HepG2 (cell line): ENCODE measurements around the gene TCF7L2. TPM values are rescaled to one million over a fixed set of nuclear protein-coding genes. Genes with fewer than 3 reads are reported as not detected.

Experiments
- ATAC-seq: fragments of 200-7000 bp; cut with Tn5 transposase; 3 replicates; pipeline ENCODE4 v1.9.1; 2020; ENCODE audit warnings: mild to moderate bottlenecking, moderate library complexity
- BruUV-seq: library from RNA; stranded (reverse); fragments of 400-500 nt; replicated peaks from 2 replicates; lab custom pipeline; 2021; lab: Mats Ljungman, UMichigan
- CTCF ChIA-PET: fragments of 300-600 bp; formaldehyde crosslinking; extraction: SDS; loops from one replicate; lab custom pipeline; 2021; ENCODE audit warnings: low total read pairs, inconsistent platforms, low intra/inter-chr PET ratio; lab: Yijun Ruan, JAX
- POLR2A ChIA-PET: fragments of 350-600 bp; sonication (Branson Sonifier 250); formaldehyde crosslinking; loops from one replicate; lab custom pipeline; 2020; ENCODE audit warnings: antibody characterized with exemption, inconsistent platforms; lab: Yijun Ruan, JAX
- DNase-seq: peaks from one replicate; pipeline ENCODE4 v3.0.0-alpha.2; 2015; ENCODE audit warnings: low spot score
- FAIRE-seq: peaks from 3 replicates; lab custom pipeline; 2011; peaks lifted over from hg19 to GRCh38; lab: Jason Lieb, UNC
- H2AFZ ChIP-seq: one replicate; pipeline ENCODE4 v1.6.1; 2011; ENCODE audit warnings: low read length, inconsistent platforms
- H3K27ac ChIP-seq: fragments of 300-600 bp; 3 replicates; pipeline ENCODE4 v1.8.0; 2011; ENCODE audit warnings: mixed run types, mild to moderate bottlenecking, mixed read lengths, low read length, inconsistent platforms; ENCODE audit not compliant: insufficient read depth; ENCODE audit errors: extremely low read length
- H3K27me3 ChIP-seq, 2 experiments: fragments of 200-600 bp in 1 of 2; 2 replicates in 1 of 2; 3 replicates in 1 of 2; pipeline versions ENCODE4 v1.6.0 to v1.8.0; 2011; ENCODE audit warnings: low read length in 2 of 2, mild to moderate bottlenecking in 2 of 2, moderate library complexity in 2 of 2, inconsistent platforms in 1 of 2; ENCODE audit not compliant: insufficient read depth in 2 of 2, control insufficient read depth in 1 of 2
- H3K36me3 ChIP-seq, 2 experiments: fragments of 200-600 bp in 1 of 2; replicated peaks in 1 of 2; 2 replicates in 1 of 2; 3 replicates in 1 of 2; pipeline versions ENCODE4 v1.5.1 to v1.8.0; 2011; ENCODE audit warnings: low read length in 2 of 2, inconsistent platforms in 1 of 2; ENCODE audit not compliant: insufficient read depth in 2 of 2, control insufficient read depth in 1 of 2
- H3K4me1 ChIP-seq: 2 replicates; pipeline ENCODE4 v1.5.1; 2012; ENCODE audit warnings: low read length, inconsistent platforms; ENCODE audit not compliant: insufficient read depth
- H3K4me2 ChIP-seq: 2 replicates; pipeline ENCODE4 v1.6.0; 2011; ENCODE audit warnings: low read depth, low read length, inconsistent platforms
- H3K4me3 ChIP-seq, 3 experiments: fragments of 200-600 bp in 1 of 3; sonication (generic), shearing (Covaris generic) in 1 of 3; replicated peaks in 1 of 3; 2 replicates each; pipeline ENCODE4 v1.5.1; 2011 to 2016; ENCODE audit warnings: low read length in 3 of 3, inconsistent platforms in 2 of 3, low read depth in 2 of 3, mild to moderate bottlenecking in 2 of 3, control low read depth in 1 of 3, mixed read lengths in 1 of 3; ENCODE audit not compliant: insufficient read depth in 1 of 3
- H3K79me2 ChIP-seq: one replicate; pipeline ENCODE4 v1.6.1; 2011; ENCODE audit warnings: low read length, inconsistent platforms; ENCODE audit not compliant: insufficient read depth
- H3K9ac ChIP-seq: 2 replicates; pipeline ENCODE4 v1.6.0; 2011; ENCODE audit warnings: mild to moderate bottlenecking, low read depth, low read length, inconsistent platforms; ENCODE audit not compliant: insufficient read depth
- H3K9me3 ChIP-seq: 2 replicates; pipeline ENCODE4 v1.5.1; 2012; ENCODE audit warnings: mild to moderate bottlenecking, low read length
- H4K20me1 ChIP-seq: 2 replicates; pipeline ENCODE4 v1.6.0; 2011; ENCODE audit warnings: inconsistent platforms, mild to moderate bottlenecking, low read length, moderate library complexity; ENCODE audit not compliant: insufficient read depth
- HNRNPUL1 ChIP-seq: fragments of 200-400 bp; formaldehyde crosslinking; IDR thresholded peaks from 2 replicates; pipeline ENCODE4 v1.6.1; 2017; ENCODE audit warnings: low read depth, mild to moderate bottlenecking, low read length, moderate library complexity
- KLF16 ChIP-seq, 2 experiments: sonication (generic) in 1 of 2; formaldehyde crosslinking in 1 of 2; IDR thresholded peaks; 2 replicates each; pipeline versions ENCODE4 v1.6.1 to v1.8.0; 2016 to 2023; ENCODE audit warnings: missing genetic modification reagents in 2 of 2, missing compliant biosample characterization in 1 of 2
- NR2F6 ChIP-seq, 2 experiments: IDR thresholded peaks; 2 replicates each; pipeline ENCODE4 v1.6.1; 2016; ENCODE audit warnings: antibody characterized with exemption in 1 of 2, mild to moderate bottlenecking in 1 of 2
- PBX2 ChIP-seq: IDR thresholded peaks from 2 replicates; pipeline ENCODE4 v1.6.1; 2016; ENCODE audit warnings: control low read depth
- PHF20 ChIP-seq: sonication (generic); formaldehyde crosslinking; IDR thresholded peaks from 2 replicates; pipeline ENCODE4 v1.5.0; 2020; ENCODE audit warnings: mild to moderate bottlenecking, missing genetic modification reagents
- TCF12 ChIP-seq, 2 experiments: fragments of 450-650 bp in 1 of 2; sonication (generic) in 1 of 2; formaldehyde crosslinking in 1 of 2; IDR thresholded peaks; 2 replicates each; pipeline versions ENCODE4 v1.6.1 to v1.8.0; 2017 to 2022; ENCODE audit warnings: antibody characterized with exemption in 1 of 2, mild to moderate bottlenecking in 1 of 2, missing genetic modification reagents in 1 of 2, moderate library complexity in 1 of 2
- ZNF510 ChIP-seq: sonication (generic); formaldehyde crosslinking; IDR thresholded peaks from 2 replicates; pipeline ENCODE4 v1.4.0; 2020; ENCODE audit warnings: low read depth, mild to moderate bottlenecking, missing genetic modification reagents
- ZNF558 ChIP-seq: sonication (generic); formaldehyde crosslinking; IDR thresholded peaks from 2 replicates; pipeline ENCODE4 v1.9.0; 2022; ENCODE audit warnings: mild to moderate bottlenecking, missing genetic modification reagents, borderline replicate concordance
- ZNF639 ChIP-seq: conservative IDR thresholded peaks from 2 replicates; pipeline ENCODE4 v1.6.1; 2018; ENCODE audit warnings: missing genetic modification reagents
- ZNF720 ChIP-seq: sonication (generic); formaldehyde crosslinking; IDR thresholded peaks from 2 replicates; pipeline ENCODE4 v1.4.0; 2020; ENCODE audit warnings: missing genetic modification reagents
- WGBS: methylation state at CpG from one replicate; pipeline ENCODE4 v1.1.6; 2017; ENCODE audit warnings: low lambda C conversion rate; 5-methylcytosine and 5-hydroxymethylcytosine counted together
- in situ Hi-C: cut with HindIII; loops from 2 replicates; pipeline ENCODE4 v1.10.0; 2017; ENCODE audit warnings: low pct_unique_long_range_greater_than_20kb; ENCODE audit not compliant: extremely low pct_ligation_motif_present
- intact Hi-C: fragments of 100-400 bp; cut with micrococcal nuclease; formaldehyde crosslinking; loops from one replicate; pipeline ENCODE4 v1.10.0; 2022; ENCODE audit not compliant: unreplicated experiment
- polyA plus RNA-seq, 8 experiments: library from polyadenylated mRNA; depleted of rRNA in 3 of 8; stranded (reverse) in 7 of 8; unstranded in 1 of 8; fragments of >200 nt; fragmentation: Illumina TruSeq in 4 of 8; extraction: Trizol in 4 of 8; gene quantifications; 2 replicates each; pipeline versions ENCODE4 v1.2.1 to v1.2.3, GENCODE V29; 2011 to 2016; ENCODE audit warnings: low read depth in 4 of 8, missing spikeins in 1 of 8, mixed read lengths in 1 of 8; ENCODE audit not compliant: insufficient read depth in 1 of 8
- total RNA-seq, 5 experiments: library from RNA; depleted of rRNA; stranded (reverse); fragments of >200 nt; fragmentation: Illumina TruSeq; extraction: Trizol; gene quantifications; 2 replicates each; pipeline ENCODE4 v1.2.3, GENCODE V29; 2016; ENCODE audit warnings: low read depth in 1 of 5
- TF ChIP-seq, protein P1 (sequence below): sonication (generic); formaldehyde crosslinking; IDR thresholded peaks from 2 replicates; pipeline ENCODE4 v1.5.0; 2020; ENCODE audit warnings: mild to moderate bottlenecking, missing genetic modification reagents

TCF7L2 gene
- total and polyA plus RNA-seq, 2 of the 13 experiments (the other 11 are each of a cell fraction or from before 2014, with no cell fraction given) = 3.9 to 13.7 TPM

GRCh38 chr10:113139699-113140098 lies 189.7 kb downstream of the TCF7L2 start:
- no peak for ATAC-seq
- FAIRE-seq = no peak
- no peak for DNase-seq
- BruUV-seq = no TSS peak
- no peaks in the 10 kb centered on the region for H3K4me1 ChIP-seq
- peaks cover 23% of the 10 kb centered on the region for H3K79me2 ChIP-seq
- in situ Hi-C loops (no loop called here), intact Hi-C loops (no loop called here)
- ChIA-PET POLR2A (no interaction called here), CTCF (no interaction called here)
- peaks cover 21% of the 10 kb centered on the region for H4K20me1 ChIP-seq
- H3K36me3 ChIP-seq = peaks cover 16 to 51% of the 10 kb centered on the region in 2 experiments
- H3K4me3 ChIP-seq = no peak overlapping the region
- H3K27me3 ChIP-seq = no peaks in the 10 kb centered on the region
- 94% methylated on average over 2 of the region's 2 CpGs for WGBS
- no peak overlapping the region for H2AFZ ChIP-seq
- H3K27ac ChIP-seq = no peak overlapping the region
- TF ChIP-seq ZNF510 (CRISPR knock-in tag) (no peak), ZNF639 (no peak), ZNF720 (CRISPR knock-in tag) (no peak), KLF16 (CRISPR knock-in tag; IDR thresholded peaks at IDR 0.05) (no peak), HNRNPUL1 (no peak), ZNF558 (no peak), PHF20 (CRISPR knock-in tag) (no peak), TCF12 (IDR thresholded peaks at IDR 0.05) (no peak), TCF12 (CRISPR knock-in tag; IDR thresholded peaks at IDR 0.05) (no peak), NR2F6 (IDR thresholded peaks at IDR 0.05) (no peak), NR2F6 (CRISPR knock-in tag; IDR thresholded peaks at IDR 0.05) (no peak), PBX2 (CRISPR knock-in tag) (no peak)
- TF ChIP-seq, protein P1, sequence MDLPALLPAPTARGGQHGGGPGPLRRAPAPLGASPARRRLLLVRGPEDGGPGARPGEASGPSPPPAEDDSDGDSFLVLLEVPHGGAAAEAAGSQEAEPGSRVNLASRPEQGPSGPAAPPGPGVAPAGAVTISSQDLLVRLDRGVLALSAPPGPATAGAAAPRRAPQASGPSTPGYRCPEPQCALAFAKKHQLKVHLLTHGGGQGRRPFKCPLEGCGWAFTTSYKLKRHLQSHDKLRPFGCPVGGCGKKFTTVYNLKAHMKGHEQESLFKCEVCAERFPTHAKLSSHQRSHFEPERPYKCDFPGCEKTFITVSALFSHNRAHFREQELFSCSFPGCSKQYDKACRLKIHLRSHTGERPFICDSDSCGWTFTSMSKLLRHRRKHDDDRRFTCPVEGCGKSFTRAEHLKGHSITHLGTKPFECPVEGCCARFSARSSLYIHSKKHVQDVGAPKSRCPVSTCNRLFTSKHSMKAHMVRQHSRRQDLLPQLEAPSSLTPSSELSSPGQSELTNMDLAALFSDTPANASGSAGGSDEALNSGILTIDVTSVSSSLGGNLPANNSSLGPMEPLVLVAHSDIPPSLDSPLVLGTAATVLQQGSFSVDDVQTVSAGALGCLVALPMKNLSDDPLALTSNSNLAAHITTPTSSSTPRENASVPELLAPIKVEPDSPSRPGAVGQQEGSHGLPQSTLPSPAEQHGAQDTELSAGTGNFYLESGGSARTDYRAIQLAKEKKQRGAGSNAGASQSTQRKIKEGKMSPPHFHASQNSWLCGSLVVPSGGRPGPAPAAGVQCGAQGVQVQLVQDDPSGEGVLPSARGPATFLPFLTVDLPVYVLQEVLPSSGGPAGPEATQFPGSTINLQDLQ (CRISPR knock-in tag) = no peak
- no peaks in the 10 kb centered on the region for H3K9me3 ChIP-seq
- H3K4me2 ChIP-seq = no peak overlapping the region
- no peak overlapping the region for H3K9ac ChIP-seq
